ENCODE results near the gene THOC2.

The THOC2 gene

GRCh38 chrX:123607270-123607669 is 125.6 kb downstream of the THOC2 start:
- Histone ChIP-seq H2AK5ac (ENCODE audit: low read depth, low read length) (no peak overlapping the region), H2AFZ (ENCODE audit: low read length) (no peak overlapping the region), H2BK12ac (ENCODE audit: low read length) (no peak overlapping the region), H3K9me3 (replicated peaks in 1 of 2; ENCODE audit: control insufficient read depth in 2 of 2, insufficient read depth in 1 of 2, low read depth in 1 of 2, low read length in 2 of 2) (no peaks in the 10 kb centered on the region), H3K4me1 (ENCODE audit: control insufficient read depth in 2 of 2, insufficient read depth in 1 of 2, low read depth in 1 of 2, low read length in 2 of 2) (no peaks in the 10 kb centered on the region), H3K79me1 (ENCODE audit: low read depth, low read length) (no peaks in the 10 kb centered on the region), H3K27me3 (ENCODE audit: control insufficient read depth in 3 of 3, insufficient read depth in 3 of 3, low read depth in 1 of 3, low read length in 3 of 3) (no peaks in the 10 kb centered on the region), H3K4me3 (ENCODE audit: low read length in 2 of 2) (no peak overlapping the region), H3K9ac (ENCODE audit: low read depth, low read length, poor library complexity) (no peak overlapping the region), H2BK5ac (ENCODE audit: low read length) (no peak overlapping the region), H3K4ac (ENCODE audit: low read length) (no peak overlapping the region), H3K18ac (ENCODE audit: low read length) (no peak overlapping the region), H3K14ac (ENCODE audit: low read length) (no peak overlapping the region), H3K27ac (replicated peaks; ENCODE audit: low read length) (no peak overlapping the region), H3K36me3 (replicated peaks in 1 of 2; ENCODE audit: control insufficient read depth in 2 of 2, insufficient read depth in 2 of 2, low read length in 2 of 2) (peaks cover 3 to 73% of the 10 kb centered on the region in 2 donors), H2BK15ac (ENCODE audit: low read length) (no peak overlapping the region), H3K4me2 (ENCODE audit: insufficient read depth, low read length, poor library complexity, severe bottlenecking) (no peak overlapping the region), H3K23ac (ENCODE audit: low read depth, low read length, poor library complexity) (no peak overlapping the region), H4K8ac (ENCODE audit: low read depth, low read length) (no peak overlapping the region), H4K91ac (ENCODE audit: low read depth, low read length, poor library complexity) (no peak overlapping the region), H2BK120ac (ENCODE audit: low read depth, low read length) (no peak overlapping the region)
- DNase-seq (ENCODE audit: low spot score): no peak
- no CpG with 5 or more reads among the region's 1 CpG for WGBS, 2 donors (ENCODE audit: extremely low coverage in 2 of 2, insufficient read length in 2 of 2, insufficient replicate concordance in 1 of 2)

- no peaks in the 10 kb centered on the region for H3K4me1 ChIP-seq (ENCODE audit: control insufficient read depth in 2 of 2, insufficient read depth in 1 of 2, low read depth in 1 of 2, low read length in 2 of 2)
- no peak overlapping the region for H3K4me3 ChIP-seq (ENCODE audit: low read length in 2 of 2)
- H4K8ac ChIP-seq (ENCODE audit: low read depth, low read length): no peak overlapping the region
- no peak overlapping the region for H2BK5ac ChIP-seq (ENCODE audit: low read length)
- H3K79me1 ChIP-seq (ENCODE audit: low read depth, low read length): no peaks in the 10 kb centered on the region
- no peak overlapping the region for H2AK5ac ChIP-seq (ENCODE audit: low read depth, low read length)
- no peak overlapping the region for H2BK120ac ChIP-seq (ENCODE audit: low read depth, low read length)
- H3K4ac ChIP-seq (ENCODE audit: low read length): no peak overlapping the region
- H3K23ac ChIP-seq (ENCODE audit: low read depth, low read length, poor library complexity): no peak overlapping the region
- no peak overlapping the region for H2BK12ac ChIP-seq (ENCODE audit: low read length)
- no peak overlapping the region for H3K27ac ChIP-seq (replicated peaks; ENCODE audit: low read length)
- no peak overlapping the region for H2BK15ac ChIP-seq (ENCODE audit: low read length)
- H3K4me2 ChIP-seq (ENCODE audit: insufficient read depth, low read length, poor library complexity, severe bottlenecking): no peak overlapping the region
- DNase-seq (ENCODE audit: low spot score): no peak
- no peak overlapping the region for H3K14ac ChIP-seq (ENCODE audit: low read length)
- no peak overlapping the region for H4K91ac ChIP-seq (ENCODE audit: low read depth, low read length, poor library complexity)
- peaks cover 3 to 68% of the 10 kb centered on the region in 2 donors for H3K36me3 ChIP-seq (replicated peaks in 1 of 2; ENCODE audit: control insufficient read depth in 2 of 2, insufficient read depth in 2 of 2, low read length in 2 of 2)
- no peak overlapping the region for H3K18ac ChIP-seq (ENCODE audit: low read length)
- H2AFZ ChIP-seq (ENCODE audit: low read length): no peak overlapping the region
- H3K9me3 ChIP-seq (replicated peaks in 1 of 2; ENCODE audit: control insufficient read depth in 2 of 2, insufficient read depth in 1 of 2, low read depth in 1 of 2, low read length in 2 of 2): no peaks in the 10 kb centered on the region
- H3K27me3 ChIP-seq (ENCODE audit: control insufficient read depth in 3 of 3, insufficient read depth in 3 of 3, low read depth in 1 of 3, low read length in 3 of 3): no peaks in the 10 kb centered on the region
- no CpG with 5 or more reads among the region's 5 CpGs for WGBS, 2 donors (ENCODE audit: extremely low coverage in 2 of 2, insufficient read length in 2 of 2, insufficient replicate concordance in 1 of 2)
- no peak overlapping the region for H3K9ac ChIP-seq (ENCODE audit: low read depth, low read length, poor library complexity)
Measured at GRCh38 chrX:123603491-123603890, 129.4 kb downstream of the THOC2 start.

- H2AFZ ChIP-seq (ENCODE audit: low read length): no peak overlapping the region
- H3K79me1 ChIP-seq (ENCODE audit: low read depth, low read length): no peaks in the 10 kb centered on the region
- H2AK5ac ChIP-seq (ENCODE audit: low read depth, low read length): no peak overlapping the region
- no peak overlapping the region for H2BK15ac ChIP-seq (ENCODE audit: low read length)
- no peak overlapping the region for H3K23ac ChIP-seq (ENCODE audit: low read depth, low read length, poor library complexity)
- H3K9me3 ChIP-seq (replicated peaks in 1 of 2; ENCODE audit: control insufficient read depth in 2 of 2, insufficient read depth in 1 of 2, low read depth in 1 of 2, low read length in 2 of 2): no peaks in the 10 kb centered on the region
- no peak for DNase-seq (ENCODE audit: low spot score)
- H3K36me3 ChIP-seq (replicated peaks in 1 of 2; ENCODE audit: control insufficient read depth in 2 of 2, insufficient read depth in 2 of 2, low read length in 2 of 2): peaks cover 3 to 52% of the 10 kb centered on the region in 2 donors
- H4K91ac ChIP-seq (ENCODE audit: low read depth, low read length, poor library complexity): no peak overlapping the region
- H2BK120ac ChIP-seq (ENCODE audit: low read depth, low read length): no peak overlapping the region
- no peak overlapping the region for H3K9ac ChIP-seq (ENCODE audit: low read depth, low read length, poor library complexity)
- H3K4me1 ChIP-seq (ENCODE audit: control insufficient read depth in 2 of 2, insufficient read depth in 1 of 2, low read depth in 1 of 2, low read length in 2 of 2): no peaks in the 10 kb centered on the region
- no peak overlapping the region for H3K4ac ChIP-seq (ENCODE audit: low read length)
- H3K27ac ChIP-seq (replicated peaks; ENCODE audit: low read length): no peak overlapping the region
- no CpG with 5 or more reads among the region's 3 CpGs for WGBS, 2 donors (ENCODE audit: extremely low coverage in 2 of 2, insufficient read length in 2 of 2, insufficient replicate concordance in 1 of 2)
- H3K27me3 ChIP-seq (ENCODE audit: control insufficient read depth in 3 of 3, insufficient read depth in 3 of 3, low read depth in 1 of 3, low read length in 3 of 3): no peaks in the 10 kb centered on the region
- H3K4me2 ChIP-seq (ENCODE audit: insufficient read depth, low read length, poor library complexity, severe bottlenecking): no peak overlapping the region
- H3K18ac ChIP-seq (ENCODE audit: low read length): no peak overlapping the region
- H3K14ac ChIP-seq (ENCODE audit: low read length): no peak overlapping the region
- H4K8ac ChIP-seq (ENCODE audit: low read depth, low read length): no peak overlapping the region
- no peak overlapping the region for H2BK12ac ChIP-seq (ENCODE audit: low read length)
- H3K4me3 ChIP-seq (ENCODE audit: low read length in 2 of 2): no peak overlapping the region
- no peak overlapping the region for H2BK5ac ChIP-seq (ENCODE audit: low read length)
Measured at GRCh38 chrX:123601437-123601836, 131.4 kb downstream of the THOC2 start.

GRCh38 chrX:123600181-123600580 is 132.7 kb downstream of the THOC2 start:
- H2AFZ ChIP-seq (ENCODE audit: low read length): no peak overlapping the region
- H3K36me3 ChIP-seq (replicated peaks in 1 of 2; ENCODE audit: control insufficient read depth in 2 of 2, insufficient read depth in 2 of 2, low read length in 2 of 2): peaks cover 3 to 45% of the 10 kb centered on the region in 2 donors
- no peaks in the 10 kb centered on the region for H3K9me3 ChIP-seq (replicated peaks in 1 of 2; ENCODE audit: control insufficient read depth in 2 of 2, insufficient read depth in 1 of 2, low read depth in 1 of 2, low read length in 2 of 2)
- H3K23ac ChIP-seq (ENCODE audit: low read depth, low read length, poor library complexity): no peak overlapping the region
- H3K4me3 ChIP-seq (ENCODE audit: low read length in 2 of 2): no peak overlapping the region
- no peak overlapping the region for H2BK5ac ChIP-seq (ENCODE audit: low read length)
- H3K4ac ChIP-seq (ENCODE audit: low read length): no peak overlapping the region
- no peak overlapping the region for H2BK12ac ChIP-seq (ENCODE audit: low read length)
- H3K14ac ChIP-seq (ENCODE audit: low read length): no peak overlapping the region
- no peak overlapping the region for H3K9ac ChIP-seq (ENCODE audit: low read depth, low read length, poor library complexity)
- no peak overlapping the region for H4K8ac ChIP-seq (ENCODE audit: low read depth, low read length)
- no peak for DNase-seq (ENCODE audit: low spot score)
- H3K79me1 ChIP-seq (ENCODE audit: low read depth, low read length): no peaks in the 10 kb centered on the region
- H3K18ac ChIP-seq (ENCODE audit: low read length): no peak overlapping the region
- no peaks in the 10 kb centered on the region for H3K27me3 ChIP-seq (ENCODE audit: control insufficient read depth in 3 of 3, insufficient read depth in 3 of 3, low read depth in 1 of 3, low read length in 3 of 3)
- no peak overlapping the region for H2AK5ac ChIP-seq (ENCODE audit: low read depth, low read length)
- WGBS, 2 donors (ENCODE audit: extremely low coverage in 2 of 2, insufficient read length in 2 of 2, insufficient replicate concordance in 1 of 2): no CpG with 5 or more reads among the region's 2 CpGs
- no peaks in the 10 kb centered on the region for H3K4me1 ChIP-seq (ENCODE audit: control insufficient read depth in 2 of 2, insufficient read depth in 1 of 2, low read depth in 1 of 2, low read length in 2 of 2)
- H3K27ac ChIP-seq (replicated peaks; ENCODE audit: low read length): no peak overlapping the region
- no peak overlapping the region for H2BK15ac ChIP-seq (ENCODE audit: low read length)
- no peak overlapping the region for H4K91ac ChIP-seq (ENCODE audit: low read depth, low read length, poor library complexity)
- H2BK120ac ChIP-seq (ENCODE audit: low read depth, low read length): no peak overlapping the region
- H3K4me2 ChIP-seq (ENCODE audit: insufficient read depth, low read length, poor library complexity, severe bottlenecking): no peak overlapping the region

All from neuronal stem cell (in vitro differentiated cells).